A549 treated with DMSO at 1 μM for 4 hours (cell line): ENCODE results near the gene TNFRSF12A. TPM values are rescaled to one million over a fixed set of nuclear protein-coding genes. Genes with fewer than 3 reads are reported as not detected.

Source experiments
- total RNA-seq: library from RNA; stranded (reverse); fragments of 200-300 nt; extraction: Qiagen RNA extraction; gene quantifications from 5 replicates; pipeline ENCODE4 v1.2.3, GENCODE V29; 2022; ENCODE audit warnings: low read depth

TNFRSF12A gene, protein sequence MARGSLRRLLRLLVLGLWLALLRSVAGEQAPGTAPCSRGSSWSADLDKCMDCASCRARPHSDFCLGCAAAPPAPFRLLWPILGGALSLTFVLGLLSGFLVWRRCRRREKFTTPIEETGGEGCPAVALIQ
- total RNA-seq: 584 to 710 TPM (median 600 TPM) in 5 replicates

DNA sequence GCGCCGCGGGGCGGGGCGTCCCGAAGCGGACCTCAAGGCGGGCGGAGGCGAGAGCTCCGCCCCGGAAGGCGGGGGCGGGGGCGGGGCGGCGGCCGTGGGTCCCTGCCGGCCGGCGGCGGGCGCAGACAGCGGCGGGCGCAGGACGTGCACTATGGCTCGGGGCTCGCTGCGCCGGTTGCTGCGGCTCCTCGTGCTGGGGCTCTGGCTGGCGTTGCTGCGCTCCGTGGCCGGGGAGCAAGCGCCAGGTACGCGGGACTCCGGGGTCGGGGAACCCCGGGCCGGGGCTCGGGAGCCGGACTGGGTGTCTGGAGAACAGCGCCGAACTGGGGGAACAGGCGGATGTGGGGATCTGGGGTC lies at the start of gene TNFRSF12A:
Gene TNFRSF12A, plus strand, starts transcription at position 122 of the 357 bp plus-strand sequence. Its CDS starts 30 bp downstream, at position 152.

DNA sequence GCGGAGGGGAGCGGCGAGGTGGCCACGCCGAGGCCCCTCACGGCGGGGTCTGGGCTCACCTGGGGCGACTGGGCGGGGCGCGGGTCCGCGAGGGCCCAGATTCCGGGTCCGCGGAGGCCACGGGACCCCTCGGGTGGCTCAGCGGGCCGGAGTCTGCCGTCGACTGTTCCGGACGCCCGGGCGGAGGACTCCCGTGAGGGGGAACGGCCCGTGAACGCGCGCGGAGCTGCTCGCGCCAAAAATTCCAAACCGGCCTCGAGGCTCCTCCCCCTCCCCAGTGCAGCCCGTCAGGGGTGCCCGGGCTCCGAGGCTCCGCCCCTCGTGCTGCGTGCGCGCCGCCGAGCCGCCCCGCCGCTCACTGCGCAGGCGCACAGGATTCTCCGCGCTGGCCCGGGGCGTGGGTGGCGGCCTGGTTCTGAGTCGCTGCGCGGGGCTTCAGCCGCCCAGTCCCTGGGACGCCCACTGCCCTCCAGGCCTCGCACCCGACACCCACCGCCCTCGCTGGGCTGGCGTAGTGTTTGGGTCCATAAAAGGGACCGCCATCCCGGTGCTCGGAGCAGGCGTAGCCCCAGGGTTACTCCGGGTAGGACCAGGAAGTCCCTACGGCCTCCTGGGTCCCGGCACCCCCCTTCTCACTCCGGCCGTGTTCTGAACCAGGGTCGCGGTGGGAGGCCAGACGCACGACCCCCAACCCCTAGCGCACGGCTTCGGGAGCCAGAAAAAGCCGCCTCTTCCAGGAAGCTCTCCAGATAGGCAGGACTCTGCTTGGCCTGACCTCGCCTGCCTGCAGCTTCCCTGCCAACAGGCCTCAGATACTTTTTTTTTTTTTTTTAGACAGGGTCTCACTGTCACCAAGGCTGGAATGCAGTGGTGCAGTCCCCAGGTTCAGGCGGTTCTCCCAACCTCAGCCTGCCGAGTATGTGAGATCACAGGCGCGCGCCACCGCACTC lies 39.7 kb upstream of the TNFRSF12A start, which contains the start of gene PKMYT1:
Gene PKMYT1, minus strand, starts transcription at position 220 of the 950 bp plus-strand sequence. CDS start 789 bp downstream, outside the sequence.

DNA sequence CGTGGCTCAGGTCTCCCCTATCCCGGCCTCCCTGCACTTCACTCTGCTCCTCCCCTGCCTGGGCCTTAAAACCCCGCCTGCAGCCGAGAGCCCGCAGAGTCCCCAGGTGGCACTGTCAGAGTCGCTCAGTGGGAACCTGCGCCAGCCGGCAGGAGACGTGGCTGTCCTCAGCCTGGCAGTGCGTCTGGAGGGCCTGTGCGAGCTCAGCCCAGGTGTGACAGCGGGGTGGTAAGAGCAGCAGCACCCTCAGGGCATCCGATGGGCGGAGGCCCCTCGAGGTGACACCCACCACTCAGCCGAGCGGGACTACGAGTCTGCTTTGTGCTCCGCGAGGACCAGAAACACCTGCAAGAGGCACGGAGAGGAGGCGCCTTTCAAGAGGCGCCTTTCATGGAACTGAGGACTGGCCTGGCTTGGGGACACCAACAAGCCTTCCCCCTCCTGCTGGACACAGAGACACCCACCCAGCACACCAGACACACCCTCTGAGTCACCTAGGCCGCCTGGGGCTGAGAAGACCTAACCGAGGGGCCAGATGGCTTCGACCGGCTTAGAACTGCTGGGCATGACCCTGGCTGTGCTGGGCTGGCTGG lies 7.2 kb upstream of the TNFRSF12A start, which contains the start of gene CLDN9:
Gene CLDN9, plus strand, starts transcription at position 96 of the 593 bp plus-strand sequence. Its CDS starts 440 bp downstream, at position 536.

DNA sequence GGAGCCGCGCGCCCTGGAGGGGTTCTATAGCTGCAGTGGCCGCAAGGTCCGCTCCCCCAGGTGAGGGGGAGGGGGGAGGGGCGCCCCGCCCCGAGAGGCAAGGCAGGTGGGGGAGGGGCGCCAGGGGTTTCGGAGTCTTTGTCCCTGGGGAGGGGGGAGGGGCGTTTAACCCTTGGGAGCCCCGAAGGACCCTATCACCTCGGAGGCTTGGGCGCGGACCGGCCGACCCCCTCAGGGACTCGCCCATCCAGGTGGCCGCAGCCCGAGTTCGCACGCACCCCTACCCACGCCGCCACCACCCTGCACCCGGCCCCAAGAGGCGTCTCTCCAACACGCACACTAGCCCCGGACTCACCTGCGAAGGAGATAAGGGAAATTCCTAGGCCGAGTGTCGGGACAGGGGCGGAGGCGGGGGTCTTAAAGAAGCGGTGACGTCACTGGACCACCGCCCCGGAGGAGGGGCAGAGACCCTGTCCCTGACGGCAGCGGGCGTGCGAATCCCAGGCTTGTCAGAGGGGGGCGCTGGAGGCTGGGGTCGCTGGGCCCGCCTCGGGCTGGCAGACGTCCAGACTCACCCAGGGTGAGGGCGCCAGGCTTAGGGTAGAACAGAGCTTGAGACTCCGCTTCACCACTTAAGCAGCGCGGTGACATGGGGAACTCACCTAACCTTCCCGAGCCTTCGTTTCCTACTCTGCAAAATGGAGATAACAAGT lies 2.2 kb upstream of the TNFRSF12A start, which contains the start of gene CLDN6:
Gene CLDN6, minus strand, starts transcription at position 390 of the 713 bp plus-strand sequence. CDS start 2,162 bp downstream, outside the sequence.

DNA sequence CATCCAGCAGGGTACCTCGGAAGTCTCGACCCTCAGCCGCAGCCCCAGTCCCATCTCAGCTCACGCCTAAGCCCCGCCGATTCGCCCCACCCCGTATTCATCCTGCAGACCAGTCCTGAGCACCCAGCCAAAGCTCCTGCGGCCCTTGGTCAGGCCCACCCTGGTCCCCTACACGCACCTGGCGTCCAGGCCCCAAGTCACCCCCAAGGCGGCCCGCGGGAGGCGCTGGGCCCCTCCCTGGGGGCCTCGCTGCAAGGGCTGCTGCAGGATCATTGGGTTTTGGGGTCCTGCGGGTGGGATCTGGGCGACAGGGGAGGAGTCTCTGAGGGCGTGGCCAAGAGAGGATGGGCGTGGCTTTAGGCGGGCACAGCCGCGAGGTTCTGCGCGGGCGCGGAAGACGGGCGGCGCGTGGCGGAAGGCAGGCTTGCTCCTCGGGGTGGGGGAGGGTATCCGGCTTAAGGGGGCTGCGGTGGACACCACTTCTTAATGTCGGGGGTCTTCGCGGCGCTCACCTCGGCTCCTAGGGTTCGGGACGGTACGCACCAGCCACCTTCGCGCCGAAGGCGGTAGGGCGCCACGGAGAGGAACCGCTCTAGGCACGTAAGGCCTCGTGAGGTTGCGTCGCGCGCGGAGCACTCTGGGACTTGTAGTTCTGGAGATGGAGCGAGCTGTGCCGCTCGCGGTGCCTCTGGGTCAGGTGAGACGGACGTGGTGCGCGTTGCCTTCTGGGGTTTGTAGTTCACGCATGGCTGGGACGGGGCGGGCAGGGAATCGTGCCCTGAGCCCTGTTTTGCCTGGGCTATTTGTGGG lies 3.7 kb downstream of the TNFRSF12A start, which contains the start of the genes HCFC1R1 and THOC6:
Gene HCFC1R1, minus strand, starts transcription at position 274 of the 810 bp plus-strand sequence. Its CDS starts 1 bp downstream, at position 273.
Gene THOC6, plus strand, starts transcription at position 367 of the 810 bp plus-strand sequence. Its CDS starts 292 bp downstream, at position 659.

DNA sequence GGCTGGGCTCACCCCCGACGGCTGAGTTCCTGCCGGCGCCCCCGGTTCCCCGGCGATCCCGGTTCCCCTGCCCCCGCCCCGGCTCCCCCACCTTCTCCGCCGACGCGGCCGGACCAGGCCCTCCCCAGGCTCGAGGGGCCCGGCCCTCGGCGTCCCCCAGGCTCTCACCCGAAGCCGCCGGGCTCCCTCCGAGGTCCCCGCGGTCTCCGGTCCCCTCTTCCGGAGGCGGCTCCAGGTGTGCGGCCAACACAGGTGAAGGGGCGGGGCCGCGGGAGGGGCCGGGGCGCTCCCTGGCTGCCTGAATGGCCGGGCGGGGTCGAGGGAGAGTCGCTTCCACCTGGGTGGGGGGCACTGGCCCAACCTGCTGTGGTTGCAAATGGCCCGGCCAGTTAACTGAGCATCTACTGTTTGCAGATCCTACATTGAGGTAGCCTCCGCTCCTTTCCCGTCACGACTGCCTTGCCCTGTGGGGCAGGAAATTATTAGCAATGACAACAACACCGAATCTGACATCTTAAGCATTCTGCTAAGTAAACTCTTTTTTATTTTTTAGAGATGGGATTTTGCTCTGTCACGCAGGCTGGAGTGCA lies 16.7 kb downstream of the TNFRSF12A start, which contains the start of gene BICDL2:
Gene BICDL2, minus strand, starts transcription at position 219 of the 590 bp plus-strand sequence. CDS start 1,448 bp downstream, outside the sequence.

DNA sequence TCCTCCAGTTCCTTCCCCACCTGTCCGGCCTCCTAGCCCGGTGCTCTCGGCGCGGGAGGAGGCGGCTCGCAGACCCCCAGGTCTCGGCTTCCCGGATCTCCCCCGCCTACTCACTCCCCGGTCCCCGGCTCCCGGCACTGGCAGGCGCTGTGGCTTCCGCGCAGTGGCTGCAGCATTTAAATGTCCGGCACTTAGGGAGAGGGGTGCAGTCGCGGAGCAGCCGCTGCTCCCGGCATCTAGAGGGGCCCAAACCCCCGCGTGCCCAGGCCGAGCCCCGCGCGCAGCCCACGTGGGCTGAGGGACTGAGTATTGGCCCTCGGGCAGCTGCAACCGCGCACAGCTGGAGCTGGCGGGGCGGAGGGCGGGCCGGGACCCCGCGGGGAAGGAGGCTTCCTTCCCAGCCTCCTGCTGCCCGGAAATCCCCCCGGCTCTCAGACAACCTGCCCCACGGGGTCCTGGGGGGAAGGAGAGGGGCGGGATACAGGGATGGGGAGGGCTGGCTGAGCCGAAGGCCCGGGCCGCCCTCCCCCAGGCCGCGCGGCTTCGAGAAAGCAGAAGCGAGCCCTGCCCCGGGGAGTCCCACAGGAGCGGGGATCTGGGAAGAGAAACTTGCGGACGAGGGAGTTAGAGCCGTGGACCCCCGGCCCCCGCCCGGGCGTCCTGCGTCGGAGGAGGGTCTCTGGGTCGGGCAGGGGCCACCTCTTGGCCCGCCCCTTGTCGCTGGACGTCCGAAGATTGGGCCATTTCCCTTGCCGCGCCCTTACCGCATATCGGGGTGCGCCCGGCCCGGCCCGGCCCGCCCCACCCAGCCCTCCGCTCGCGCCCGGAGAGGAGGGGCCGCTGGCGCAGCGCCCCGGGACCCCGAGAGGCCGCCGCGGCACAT lies 25.8 kb downstream of the TNFRSF12A start, which contains the start of gene MMP25:
Gene MMP25, plus strand, starts transcription at position 804 of the 883 bp plus-strand sequence. CDS start 357 bp downstream, outside the sequence.

DNA sequence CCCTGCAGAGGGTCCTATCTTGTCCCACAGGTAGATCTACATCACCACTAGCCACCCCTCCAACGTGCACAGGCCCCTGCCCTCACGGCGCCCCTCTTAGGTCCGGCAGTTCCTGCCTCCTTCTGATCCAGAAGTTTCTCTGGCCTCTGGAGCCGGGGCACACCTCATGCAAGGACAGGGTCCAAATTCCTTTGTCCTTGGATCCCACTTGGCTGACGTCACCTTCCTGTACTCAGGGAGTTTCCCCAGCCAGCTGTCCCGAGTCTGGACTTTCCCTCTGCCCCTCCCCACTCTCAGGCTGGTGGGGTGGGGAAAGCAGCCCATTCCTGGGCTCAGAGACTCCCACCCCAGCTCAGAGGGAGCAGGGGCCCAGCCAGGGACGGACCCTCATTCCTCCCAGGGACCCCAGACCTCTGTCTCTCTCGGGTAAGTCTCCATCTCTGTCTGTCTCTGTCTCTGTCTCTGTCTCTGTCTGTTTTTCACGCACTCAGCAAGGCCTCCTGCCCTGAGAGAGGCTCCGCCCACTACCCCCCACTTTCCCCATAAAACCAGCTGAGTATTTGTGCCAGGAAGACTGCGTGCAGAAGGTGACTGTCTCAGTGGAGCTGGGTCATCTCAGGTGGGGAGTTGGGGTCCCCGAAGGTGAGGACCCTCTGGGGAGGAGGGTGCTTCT lies 45.0 kb downstream of the TNFRSF12A start, which contains the start of gene IL32:
Gene IL32, plus strand, starts transcription at position 572 of the 673 bp plus-strand sequence. CDS start 172 bp downstream, outside the sequence.

Other genes with a start within 250 kb of the TNFRSF12A start
- gene ELOB, start 243.1 kb upstream of the TNFRSF12A start, total RNA-seq: 432 to 492 TPM (median 452 TPM) in 5 replicates
- gene PRSS33, start 232.8 kb upstream of the TNFRSF12A start, total RNA-seq: 0.12 TPM in 1 of 5 replicates, not detected in the others
- gene PRSS41, start 221.9 kb upstream of the TNFRSF12A start, total RNA-seq: not detected in 5 replicates
- 0.11 to 0.39 TPM (median 0.14 TPM) in 4 of 5 replicates, not detected in the other for gene PRSS21, start 203.1 kb upstream of the TNFRSF12A start, total RNA-seq
- 0.46 to 1.3 TPM (median 0.69 TPM) in 5 replicates for gene ZG16B, start 190.1 kb upstream of the TNFRSF12A start, total RNA-seq
- gene PRSS22, start 162.2 kb upstream of the TNFRSF12A start, total RNA-seq: 2.5 to 4.1 TPM (median 3.0 TPM) in 5 replicates
- 44.9 to 59.5 TPM (median 50.8 TPM) in 5 replicates for gene FLYWCH2, start 137.2 kb upstream of the TNFRSF12A start, total RNA-seq
- gene FLYWCH1, start 108.4 kb upstream of the TNFRSF12A start, total RNA-seq: 20.1 to 29.5 TPM (median 27.2 TPM) in 5 replicates
- 1.1 to 2.8 TPM (median 2.0 TPM) in 5 replicates for gene KREMEN2, start 56.1 kb upstream of the TNFRSF12A start, total RNA-seq
- gene PAQR4, start 51.0 kb upstream of the TNFRSF12A start, total RNA-seq: 34.1 to 44.1 TPM (median 38.0 TPM) in 5 replicates
- 69.3 to 97.7 TPM (median 85.3 TPM) in 5 replicates for gene PKMYT1, start 39.9 kb upstream of the TNFRSF12A start, total RNA-seq
- 0.33 to 0.59 TPM (median 0.49 TPM) in 5 replicates for gene CLDN9, start 7.4 kb upstream of the TNFRSF12A start, total RNA-seq
- 0.17 to 0.82 TPM (median 0.40 TPM) in 5 replicates for gene CLDN6, start 2.2 kb upstream of the TNFRSF12A start, total RNA-seq
- 206 to 241 TPM (median 224 TPM) in 5 replicates for gene HCFC1R1, start 3.6 kb downstream of the TNFRSF12A start, total RNA-seq
- gene THOC6, start 3.7 kb downstream of the TNFRSF12A start, total RNA-seq: 24.1 to 38.0 TPM (median 33.0 TPM) in 5 replicates
- gene BICDL2, start 16.6 kb downstream of the TNFRSF12A start, total RNA-seq: not detected in 5 replicates
- gene MMP25, start 26.2 kb downstream of the TNFRSF12A start, total RNA-seq: 0.69 to 1.1 TPM (median 0.78 TPM) in 5 replicates
- 22.5 to 31.8 TPM (median 27.0 TPM) in 5 replicates for gene IL32, start 45.3 kb downstream of the TNFRSF12A start, total RNA-seq
- 0.08 TPM in 1 of 5 replicates, not detected in the others for gene ZSCAN10, start 78.9 kb downstream of the TNFRSF12A start, total RNA-seq
- gene ZNF205, start 92.2 kb downstream of the TNFRSF12A start, total RNA-seq: 10.9 to 15.0 TPM (median 12.1 TPM) in 5 replicates
- 8.2 to 13.3 TPM (median 11.1 TPM) in 5 replicates for gene ZNF213, start 114.7 kb downstream of the TNFRSF12A start, total RNA-seq
- gene OR1F1, start 167.8 kb downstream of the TNFRSF12A start, total RNA-seq: 0.44 to 0.59 TPM (median 0.53 TPM) in 5 replicates
- gene ZNF200, start 214.8 kb downstream of the TNFRSF12A start, total RNA-seq: 8.6 to 11.7 TPM (median 9.0 TPM) in 5 replicates
- gene MEFV, start 236.3 kb downstream of the TNFRSF12A start, total RNA-seq: not detected in 5 replicates